ENCODE results near the gene EID2.

Gene EID2

DNA sequence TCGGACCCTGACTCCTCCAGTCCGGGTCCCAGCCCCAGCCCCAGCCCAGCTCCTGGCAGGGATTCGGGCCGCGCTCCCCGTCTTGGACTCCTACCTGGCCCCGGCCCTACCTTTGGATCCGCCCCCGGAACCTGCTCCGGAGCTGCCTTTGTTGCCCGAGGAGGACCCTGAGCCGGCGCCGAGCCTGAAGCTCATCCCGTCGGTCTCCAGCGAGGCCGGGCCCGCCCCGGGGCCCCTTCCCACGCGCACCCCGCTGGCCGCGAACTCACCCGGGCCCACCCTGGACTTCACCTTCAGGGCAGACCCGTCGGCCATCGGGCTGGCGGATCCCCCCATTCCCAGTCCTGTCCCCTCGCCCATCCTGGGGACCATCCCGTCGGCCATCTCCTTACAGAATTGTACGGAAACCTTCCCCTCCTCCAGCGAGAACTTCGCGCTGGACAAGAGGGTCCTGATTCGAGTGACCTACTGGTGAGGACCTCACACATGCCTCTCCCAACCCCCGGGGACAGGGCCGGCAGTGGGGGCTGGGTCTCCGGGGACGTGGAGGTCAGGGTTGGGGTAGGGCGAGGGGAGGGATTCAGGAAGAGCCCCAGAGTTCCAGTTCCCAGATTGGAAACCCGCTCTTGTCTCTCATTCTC is 24.3 kb downstream of the EID2 start:
- Histone ChIP-seq H3K4me3 (ENCODE audit: severe bottlenecking) (peak overlapping the region; percentile 24), H3K36me3 (ENCODE audit: low read depth) (no peaks in the 10 kb centered on the region), H3K27ac (ENCODE audit: poor library complexity, severe bottlenecking) (no peak overlapping the region), H3K4me1 (ENCODE audit: insufficient read depth, poor library complexity, severe bottlenecking) (no peaks in the 10 kb centered on the region), H3K9me3 (ENCODE audit: severe bottlenecking) (no peaks in the 10 kb centered on the region), H3K27me3 (ENCODE audit: insufficient read depth, poor library complexity, severe bottlenecking) (peaks cover 29% of the 10 kb centered on the region)
- TF ChIP-seq, protein P1, sequence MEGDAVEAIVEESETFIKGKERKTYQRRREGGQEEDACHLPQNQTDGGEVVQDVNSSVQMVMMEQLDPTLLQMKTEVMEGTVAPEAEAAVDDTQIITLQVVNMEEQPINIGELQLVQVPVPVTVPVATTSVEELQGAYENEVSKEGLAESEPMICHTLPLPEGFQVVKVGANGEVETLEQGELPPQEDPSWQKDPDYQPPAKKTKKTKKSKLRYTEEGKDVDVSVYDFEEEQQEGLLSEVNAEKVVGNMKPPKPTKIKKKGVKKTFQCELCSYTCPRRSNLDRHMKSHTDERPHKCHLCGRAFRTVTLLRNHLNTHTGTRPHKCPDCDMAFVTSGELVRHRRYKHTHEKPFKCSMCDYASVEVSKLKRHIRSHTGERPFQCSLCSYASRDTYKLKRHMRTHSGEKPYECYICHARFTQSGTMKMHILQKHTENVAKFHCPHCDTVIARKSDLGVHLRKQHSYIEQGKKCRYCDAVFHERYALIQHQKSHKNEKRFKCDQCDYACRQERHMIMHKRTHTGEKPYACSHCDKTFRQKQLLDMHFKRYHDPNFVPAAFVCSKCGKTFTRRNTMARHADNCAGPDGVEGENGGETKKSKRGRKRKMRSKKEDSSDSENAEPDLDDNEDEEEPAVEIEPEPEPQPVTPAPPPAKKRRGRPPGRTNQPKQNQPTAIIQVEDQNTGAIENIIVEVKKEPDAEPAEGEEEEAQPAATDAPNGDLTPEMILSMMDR (IDR thresholded peaks at IDR 0.05; ENCODE audit: poor library complexity, severe bottlenecking), result no peak
- DNase-seq (ENCODE audit: low spot score) (no peak), ATAC-seq (ENCODE audit: low read depth) (peak; percentile 26; the same call in 1 of the 3 replicates)

DNA sequence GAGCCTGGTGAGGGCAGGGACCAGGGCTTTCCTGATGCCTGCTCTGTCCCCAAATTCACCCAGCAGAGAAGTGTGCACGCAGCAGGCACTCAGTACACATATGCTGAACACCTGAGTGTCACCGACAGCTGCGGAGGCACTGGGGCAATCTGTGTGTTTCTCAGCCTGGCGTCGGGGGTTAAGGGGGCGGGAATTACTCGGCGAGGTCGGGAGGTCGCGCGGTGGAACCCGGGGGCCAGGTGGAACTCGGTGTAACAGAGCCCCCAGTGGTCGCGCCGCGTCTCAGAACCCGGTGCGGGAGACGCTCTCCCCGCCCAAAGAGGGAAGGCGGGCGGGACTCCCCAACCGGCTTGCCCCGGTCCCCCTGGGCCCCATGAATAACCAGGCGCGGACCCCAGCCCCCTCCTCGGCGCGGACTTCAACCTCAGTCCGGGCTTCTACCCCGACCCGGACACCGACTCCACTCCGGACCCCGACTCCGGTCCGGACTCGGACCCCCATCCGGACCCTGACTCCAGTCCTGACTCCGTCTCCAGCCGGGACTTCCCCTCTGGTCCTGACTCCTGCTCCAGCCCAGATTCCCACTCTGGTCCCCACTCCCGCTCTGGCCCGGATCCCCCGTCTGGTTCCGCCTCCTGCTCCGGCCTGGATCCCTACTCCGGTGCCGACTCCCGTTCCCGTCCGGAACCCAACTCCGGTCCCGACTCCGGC is 25.0 kb downstream of the EID2 start, which contains the start of gene SELENOV:
SELENOV (plus strand) TSS at position 300 of the 711 bp plus-strand sequence; CDS start at position 374, 74 bp downstream.
- Histone ChIP-seq H3K27ac (ENCODE audit: poor library complexity, severe bottlenecking) (no peak within 1 kb of the TSS), H3K9me3 (ENCODE audit: severe bottlenecking) (no peaks in the 10 kb centered on the region), H3K4me1 (ENCODE audit: insufficient read depth, poor library complexity, severe bottlenecking) (no peaks in the 10 kb centered on the region), H3K27me3 (ENCODE audit: insufficient read depth, poor library complexity, severe bottlenecking) (peaks cover 29% of the 10 kb centered on the region), H3K36me3 (ENCODE audit: low read depth) (no peaks in the 10 kb centered on the region), H3K4me3 (ENCODE audit: severe bottlenecking) (peak within 1 kb of the TSS; percentile 24)
- peak; percentile 33; the same call in 2 of the 3 replicates for ATAC-seq (ENCODE audit: low read depth)
- TF ChIP-seq, protein P1 (IDR thresholded peaks at IDR 0.05; ENCODE audit: poor library complexity, severe bottlenecking), result peak; percentile 2
- no peak for DNase-seq (ENCODE audit: low spot score)

DNA sequence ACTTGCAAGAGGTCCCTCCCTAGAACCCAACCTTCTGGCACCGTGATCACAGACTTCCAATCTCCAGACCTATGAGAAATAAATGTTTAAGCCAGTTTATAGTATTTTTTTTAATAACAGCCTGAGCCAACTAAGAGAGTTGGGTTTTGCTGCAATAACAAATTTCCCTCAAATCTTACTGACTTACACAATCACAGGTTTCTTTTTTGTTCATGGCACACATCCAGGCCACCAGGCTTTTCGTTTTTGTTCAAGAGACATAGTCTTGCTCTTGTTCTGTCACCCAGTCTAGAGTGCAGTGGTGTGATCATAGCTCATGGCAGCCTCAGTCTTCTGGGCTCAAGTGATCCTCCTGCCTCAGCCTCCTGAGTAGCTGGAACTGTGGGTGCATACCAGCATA is 27.0 kb downstream of the EID2 start:
- ATAC-seq (ENCODE audit: low read depth), result no peak
- H3K27ac ChIP-seq (ENCODE audit: poor library complexity, severe bottlenecking), result no peak overlapping the region
- no peaks in the 10 kb centered on the region for H3K4me1 ChIP-seq (ENCODE audit: insufficient read depth, poor library complexity, severe bottlenecking)
- DNase-seq (ENCODE audit: low spot score), result no peak
- no peaks in the 10 kb centered on the region for H3K36me3 ChIP-seq (ENCODE audit: low read depth)
- TF ChIP-seq, protein P1 (IDR thresholded peaks at IDR 0.05; ENCODE audit: poor library complexity, severe bottlenecking), result no peak
- no peaks in the 10 kb centered on the region for H3K9me3 ChIP-seq (ENCODE audit: severe bottlenecking)
- H3K4me3 ChIP-seq (ENCODE audit: severe bottlenecking), result no peak overlapping the region
- H3K27me3 ChIP-seq (ENCODE audit: insufficient read depth, poor library complexity, severe bottlenecking), result peaks cover 29% of the 10 kb centered on the region

DNA sequence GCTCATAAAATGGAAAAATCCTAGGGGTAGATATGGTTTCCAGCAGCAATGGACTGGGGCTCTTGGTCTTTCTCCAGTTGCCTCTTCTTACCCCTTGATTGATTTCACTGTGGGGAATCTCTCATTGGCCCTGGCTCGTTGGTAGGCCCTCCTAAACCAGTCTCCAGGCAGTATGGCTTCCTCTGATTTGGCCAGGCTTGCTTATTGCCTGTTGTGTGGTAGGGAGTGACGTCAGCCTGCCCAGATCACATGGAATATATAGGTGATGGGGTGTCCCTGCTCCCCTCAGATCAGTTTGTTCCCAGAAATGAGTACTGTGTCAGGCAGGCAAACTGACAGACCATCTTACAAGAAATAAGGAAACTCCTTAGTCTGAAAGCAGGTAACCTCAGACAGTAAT is 30.7 kb downstream of the EID2 start:
- ATAC-seq (ENCODE audit: low read depth) (no peak), DNase-seq (ENCODE audit: low spot score) (no peak)
- no peak overlapping the region for H3K27ac ChIP-seq (ENCODE audit: poor library complexity, severe bottlenecking)
- H3K9me3 ChIP-seq (ENCODE audit: severe bottlenecking), result no peaks in the 10 kb centered on the region
- TF ChIP-seq, protein P1 (IDR thresholded peaks at IDR 0.05; ENCODE audit: poor library complexity, severe bottlenecking), result no peak
- no peak overlapping the region for H3K4me3 ChIP-seq (ENCODE audit: severe bottlenecking)
- H3K36me3 ChIP-seq (ENCODE audit: low read depth), result no peaks in the 10 kb centered on the region
- H3K4me1 ChIP-seq (ENCODE audit: insufficient read depth, poor library complexity, severe bottlenecking), result no peaks in the 10 kb centered on the region
- peaks cover 7% of the 10 kb centered on the region for H3K27me3 ChIP-seq (ENCODE audit: insufficient read depth, poor library complexity, severe bottlenecking)

DNA sequence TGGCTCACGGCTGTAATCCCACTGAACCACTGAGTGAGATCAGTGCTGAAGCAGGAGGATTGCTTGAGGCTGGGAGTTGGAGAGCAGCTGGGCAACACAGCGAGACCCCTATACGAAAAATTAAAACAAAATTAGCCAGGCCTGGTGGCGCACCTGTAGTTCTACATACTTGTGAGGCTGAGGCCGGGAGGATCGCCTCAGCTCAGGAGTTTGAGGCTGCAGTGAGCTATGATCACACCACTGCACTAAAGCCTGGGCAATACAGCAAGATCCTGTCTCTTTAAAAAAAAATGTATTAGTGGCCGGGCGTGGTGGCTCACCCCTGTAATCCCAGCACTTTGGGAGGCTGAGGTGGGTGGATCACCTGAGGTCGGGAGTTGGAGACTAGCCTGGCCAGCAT is 31.3 kb downstream of the EID2 start:
- ATAC-seq (ENCODE audit: low read depth), result no peak
- TF ChIP-seq, protein P1 (IDR thresholded peaks at IDR 0.05; ENCODE audit: poor library complexity, severe bottlenecking), result no peak
- H3K27me3 ChIP-seq (ENCODE audit: insufficient read depth, poor library complexity, severe bottlenecking), result peaks cover under 1% of the 10 kb centered on the region

More for the DNA sequence above, 31.3 kb downstream of the EID2 start:
- Histone ChIP-seq H3K4me1 (ENCODE audit: insufficient read depth, poor library complexity, severe bottlenecking) (no peaks in the 10 kb centered on the region), H3K4me3 (ENCODE audit: severe bottlenecking) (no peak overlapping the region), H3K36me3 (ENCODE audit: low read depth) (no peaks in the 10 kb centered on the region), H3K9me3 (ENCODE audit: severe bottlenecking) (no peaks in the 10 kb centered on the region), H3K27ac (ENCODE audit: poor library complexity, severe bottlenecking) (no peak overlapping the region)
- no peak for DNase-seq (ENCODE audit: low spot score)
